ENCODE data around the gene HIP1. TPM values are rescaled to one million over a fixed set of nuclear protein-coding genes. Genes with fewer than 3 reads are reported as not detected.
"Not testable (repeated sequence)": the region's sequence is repeated elsewhere in the genome, so short reads cannot be mapped to it uniquely, and the experiment has no call there.

HIP1 gene
- total and polyA plus RNA-seq, 2 of the 4 experiments (the other 2 are of a cell fraction), result 6.8 to 10.0 TPM

GRCh38 chr7:75682052-75682451 lies 56.7 kb downstream of the HIP1 start:
- H3K56ac ChIP-seq (ENCODE audit: extremely low read depth, insufficient read depth, low read length); H3K36me3 ChIP-seq (ENCODE audit: control insufficient read depth, insufficient read depth, low read length); H3K14ac ChIP-seq (replicated peaks; ENCODE audit: low read depth, low read length); in situ Hi-C loops (cut with MboI; ENCODE audit: low sequenced_read_pairs); POLR2A ChIA-PET (ENCODE audit: unreplicated experiment); DNase-seq; H2BK15ac ChIP-seq (ENCODE audit: low read depth, low read length); H4K8ac ChIP-seq (ENCODE audit: low read depth in 2 of 2, low read length in 2 of 2); H3K27ac ChIP-seq (ENCODE audit: insufficient read depth, low read length); intact Hi-C loops (cut with micrococcal nuclease); H2BK20ac ChIP-seq (ENCODE audit: low read depth, low read length); H2AK9ac ChIP-seq (replicated peaks; ENCODE audit: low read depth, low read length, poor library complexity); H3K9me1 ChIP-seq (ENCODE audit: insufficient read depth, low read length); BruUV-seq (replicated peaks); H3K79me1 ChIP-seq (ENCODE audit: low read depth in 1 of 2, low read length in 2 of 2); H3K9me3 ChIP-seq (ENCODE audit: control insufficient read depth, insufficient read depth, low read length); H3K18ac ChIP-seq (ENCODE audit: low read depth, low read length); H3K9ac ChIP-seq (ENCODE audit: low read depth, low read length); H3K4ac ChIP-seq (ENCODE audit: low read depth, low read length); H4K91ac ChIP-seq (ENCODE audit: insufficient read depth, low read depth, low read length); H4K5ac ChIP-seq (ENCODE audit: low read depth, low read length); H3K23ac ChIP-seq (ENCODE audit: low read depth, low read length); CTCF ChIA-PET; ATAC-seq (ENCODE audit: low read depth); H3K4me3 ChIP-seq (ENCODE audit: insufficient read depth, low read depth, low read length); dilution Hi-C loops (cut with HindIII; ENCODE audit: low sequenced_read_pairs, unreplicated experiment); H4K20me1 ChIP-seq (ENCODE audit: insufficient read depth, low read length); H2AFZ ChIP-seq (replicated peaks; ENCODE audit: low read length, poor library complexity); H2AK5ac ChIP-seq (ENCODE audit: low read depth, low read length); H3K4me1 ChIP-seq (ENCODE audit: control insufficient read depth, insufficient read depth, low read length); H2BK120ac ChIP-seq (ENCODE audit: low read depth, low read length); H2BK5ac ChIP-seq (ENCODE audit: low read depth, low read length, poor library complexity, severe bottlenecking); H3K4me2 ChIP-seq (ENCODE audit: low read depth, low read length); H3K27me3 ChIP-seq (ENCODE audit: control insufficient read depth, insufficient read depth, low read length): not testable (repeated sequence)
- WGBS, 2 experiments (ENCODE audit: extremely low coverage in 2 of 2, insufficient read length in 1 of 2), result 83% methylated on average over 1 of the region's 6 CpGs; no CpG with 5 or more reads in 1 of the 2 experiments
